Progenitor cell of endocrine pancreas (in vitro differentiated cells): ENCODE measurements around the gene MEGF6. TPM values are rescaled to one million over a fixed set of nuclear protein-coding genes. Genes with fewer than 3 reads are reported as not detected.

Source experiments
- DNase-seq: peaks from one replicate; pipeline ENCODE4 v3.0.0; 2021; ENCODE audit warnings: low spot score; ENCODE audit not compliant: unreplicated experiment
- H3K27ac Mint-ChIP-seq: 2 replicates; pipeline ENCODE4 v1.8.0; 2021; ENCODE audit warnings: mild to moderate bottlenecking, moderate library complexity, mixed read lengths
- H3K27me3 Mint-ChIP-seq: 2 replicates; pipeline ENCODE4 v1.8.0; 2021; ENCODE audit warnings: mixed read lengths
- H3K36me3 Mint-ChIP-seq: 2 replicates; pipeline ENCODE4 v1.8.0; 2022; ENCODE audit warnings: mixed read lengths; ENCODE audit not compliant: insufficient read depth
- H3K4me1 Mint-ChIP-seq: 2 replicates; pipeline ENCODE4 v1.8.0; 2021; ENCODE audit warnings: low read depth, mixed read lengths
- H3K4me3 Mint-ChIP-seq: 2 replicates; pipeline ENCODE4 v1.8.0; 2021; ENCODE audit warnings: low read depth, mild to moderate bottlenecking, moderate library complexity, mixed read lengths
- H3K9me3 Mint-ChIP-seq: 2 replicates; pipeline ENCODE4 v1.8.0; 2021; ENCODE audit warnings: low read depth, mixed read lengths
- CTCF ChIP-seq: fragments of 200-600 bp; sonication (generic); IDR thresholded peaks from one replicate; pipeline ENCODE4 v1.5.0; 2021; ENCODE audit warnings: antibody characterized with exemption, mild to moderate bottlenecking; ENCODE audit not compliant: unreplicated experiment
- total RNA-seq: library from RNA; stranded (reverse); gene quantifications from 2 replicates; pipeline ENCODE4 v1.2.1, GENCODE V29; 2021

Gene MEGF6
- total RNA-seq, 1 donor from 2014 or later: 83.8 TPM

GRCh38 chr1:3463891-3464648 is 147.2 kb downstream of the MEGF6 start:
- no peaks in the 10 kb centered on the region for H3K36me3 Mint-ChIP-seq
- peaks cover 15% of the 10 kb centered on the region for H3K4me1 Mint-ChIP-seq
- DNase-seq: no peak
- TF ChIP-seq CTCF: no peak
- H3K4me3 Mint-ChIP-seq: no peak overlapping the region
- H3K9me3 Mint-ChIP-seq: no peaks in the 10 kb centered on the region
- H3K27me3 Mint-ChIP-seq: no peaks in the 10 kb centered on the region
- H3K27ac Mint-ChIP-seq: no peak overlapping the region

- no peak for TF ChIP-seq CTCF
- H3K27me3 Mint-ChIP-seq: no peaks in the 10 kb centered on the region
- no peak overlapping the region for H3K27ac Mint-ChIP-seq
- H3K36me3 Mint-ChIP-seq: no peaks in the 10 kb centered on the region
- H3K4me1 Mint-ChIP-seq: peaks cover 18% of the 10 kb centered on the region
- H3K4me3 Mint-ChIP-seq: no peak overlapping the region
- no peak for DNase-seq
- H3K9me3 Mint-ChIP-seq: no peaks in the 10 kb centered on the region
These were observed 147.9 kb downstream of the MEGF6 start for GRCh38 chr1:3463408-3463863.

- no peak for TF ChIP-seq CTCF
- H3K9me3 Mint-ChIP-seq: no peaks in the 10 kb centered on the region
- H3K4me3 Mint-ChIP-seq: no peak overlapping the region
- no peak for DNase-seq
- H3K27me3 Mint-ChIP-seq: no peaks in the 10 kb centered on the region
- H3K36me3 Mint-ChIP-seq: no peaks in the 10 kb centered on the region
- peaks cover 20% of the 10 kb centered on the region for H3K4me1 Mint-ChIP-seq
- H3K27ac Mint-ChIP-seq: no peak overlapping the region
These were observed 148.3 kb downstream of the MEGF6 start for GRCh38 chr1:3463013-3463385.

GRCh38 chr1:3462356-3463012 is 148.8 kb downstream of the MEGF6 start:
- no peaks in the 10 kb centered on the region for H3K27me3 Mint-ChIP-seq
- no peak for TF ChIP-seq CTCF
- DNase-seq: no peak
- H3K9me3 Mint-ChIP-seq: no peaks in the 10 kb centered on the region
- H3K36me3 Mint-ChIP-seq: no peaks in the 10 kb centered on the region
- peaks cover 20% of the 10 kb centered on the region for H3K4me1 Mint-ChIP-seq
- H3K4me3 Mint-ChIP-seq: no peak overlapping the region
- no peak overlapping the region for H3K27ac Mint-ChIP-seq

- H3K9me3 Mint-ChIP-seq: no peaks in the 10 kb centered on the region
- no peak for DNase-seq
- H3K27ac Mint-ChIP-seq: no peak overlapping the region
- no peaks in the 10 kb centered on the region for H3K27me3 Mint-ChIP-seq
- H3K36me3 Mint-ChIP-seq: no peaks in the 10 kb centered on the region
- no peak overlapping the region for H3K4me3 Mint-ChIP-seq
- TF ChIP-seq CTCF: no peak
- peaks cover 20% of the 10 kb centered on the region for H3K4me1 Mint-ChIP-seq
These were observed 149.4 kb downstream of the MEGF6 start for GRCh38 chr1:3461934-3462275.
